H9 (cell line): ENCODE results near the gene CUBN. TPM values are rescaled to one million over a fixed set of nuclear protein-coding genes. Genes with fewer than 3 reads are reported as not detected.

Source experiments
- DNase-seq: peaks from one replicate; pipeline ENCODE4 v3.0.0-alpha.2; 2017
- H2AFZ ChIP-seq: one replicate; pipeline ENCODE4 v1.6.1; 2013; ENCODE audit warnings: mild to moderate bottlenecking, low read length, control low read depth, moderate library complexity
- H2AK5ac ChIP-seq: 2 replicates; pipeline ENCODE4 v1.6.1; 2013; ENCODE audit warnings: low read length, control low read depth, mixed read lengths; ENCODE audit not compliant: insufficient read length
- H2BK120ac ChIP-seq: one replicate; pipeline ENCODE4 v1.6.1; 2013; ENCODE audit warnings: low read depth, mild to moderate bottlenecking, low read length, control low read depth, inconsistent platforms; ENCODE audit not compliant: poor library complexity, severe bottlenecking
- H2BK12ac ChIP-seq: 2 replicates; pipeline ENCODE4 v1.6.1; 2013; ENCODE audit warnings: low read length, control low read depth, mixed read lengths, low read depth; ENCODE audit not compliant: insufficient read length
- H2BK15ac ChIP-seq: 2 replicates; pipeline ENCODE4 v1.6.1; 2013; ENCODE audit warnings: low read depth, low read length, control low read depth
- H2BK20ac ChIP-seq: one replicate; pipeline ENCODE4 v1.6.1; 2013; ENCODE audit warnings: low read depth, mild to moderate bottlenecking, low read length, control low read depth, inconsistent platforms; ENCODE audit not compliant: poor library complexity, severe bottlenecking
- H2BK5ac ChIP-seq: 2 replicates; pipeline ENCODE4 v1.6.1; 2013; ENCODE audit warnings: low read length, control low read depth, mixed read lengths; ENCODE audit not compliant: insufficient read length
- H3K14ac ChIP-seq: 2 replicates; pipeline ENCODE4 v1.6.1; 2013; ENCODE audit warnings: low read length, control low read depth; ENCODE audit not compliant: insufficient read depth
- H3K18ac ChIP-seq: 2 replicates; pipeline ENCODE4 v1.6.1; 2013; ENCODE audit warnings: low read depth, mild to moderate bottlenecking, mixed read lengths, low read length, control low read depth; ENCODE audit not compliant: insufficient read length
- H3K23ac ChIP-seq: 2 replicates; pipeline ENCODE4 v1.6.1; 2013; ENCODE audit warnings: low read length, control low read depth, mixed read lengths, low read depth; ENCODE audit not compliant: insufficient read length
- H3K23me2 ChIP-seq: 2 replicates; pipeline ENCODE4 v1.6.1; 2013; ENCODE audit warnings: low read depth, mild to moderate bottlenecking, mixed read lengths, low read length, control low read depth; ENCODE audit not compliant: insufficient read length, poor library complexity, severe bottlenecking
- H3K27ac ChIP-seq: 2 replicates; pipeline ENCODE4 v1.5.1; 2013; ENCODE audit warnings: low read length, control low read depth, mixed read lengths, low read depth; ENCODE audit not compliant: insufficient read length
- H3K27me3 ChIP-seq: 2 replicates; pipeline ENCODE4 v1.6.1; 2013; ENCODE audit warnings: low read length, control low read depth, inconsistent platforms; ENCODE audit not compliant: insufficient read depth
- H3K4ac ChIP-seq: 2 replicates; pipeline ENCODE4 v1.6.1; 2013; ENCODE audit warnings: low read depth, mild to moderate bottlenecking, control low read depth, inconsistent platforms, low read length, moderate library complexity
- H3K4me1 ChIP-seq: 2 replicates; pipeline ENCODE4 v1.6.1; 2013; ENCODE audit warnings: low read length, control low read depth, inconsistent platforms; ENCODE audit not compliant: insufficient read depth
- H3K4me2 ChIP-seq: 2 replicates; pipeline ENCODE4 v1.6.1; 2013; ENCODE audit warnings: low read length, control low read depth, mixed read lengths; ENCODE audit not compliant: insufficient read length, insufficient read depth
- H3K56ac ChIP-seq: 2 replicates; pipeline ENCODE4 v1.6.1; 2013; ENCODE audit warnings: low read depth, mild to moderate bottlenecking, mixed read lengths, low read length, control low read depth; ENCODE audit not compliant: insufficient read length
- H3K79me1 ChIP-seq: 2 replicates; pipeline ENCODE4 v1.6.1; 2013; ENCODE audit warnings: low read depth, mild to moderate bottlenecking, moderate library complexity, low read length, control low read depth, inconsistent platforms; ENCODE audit not compliant: insufficient read depth, poor library complexity, severe bottlenecking
- H3K79me2 ChIP-seq: 2 replicates; pipeline ENCODE4 v1.6.1; 2013; ENCODE audit warnings: low read length, control low read depth, inconsistent platforms; ENCODE audit not compliant: insufficient read depth
- H3K9ac ChIP-seq: 2 replicates; pipeline ENCODE4 v1.6.1; 2013; ENCODE audit warnings: low read length, control low read depth, mixed read lengths; ENCODE audit not compliant: insufficient read length; ENCODE audit errors: extremely low read depth
- H3K9me3 ChIP-seq: one replicate; pipeline ENCODE4 v1.6.1; 2013; ENCODE audit warnings: low read depth, low read length, inconsistent platforms; ENCODE audit not compliant: control insufficient read depth
- H3T11ph ChIP-seq: one replicate; pipeline ENCODE4 v1.6.1; 2013; ENCODE audit warnings: mild to moderate bottlenecking, low read length, control low read depth, inconsistent platforms
- H4K20me1 ChIP-seq: one replicate; pipeline ENCODE4 v1.6.1; 2013; ENCODE audit not compliant: control insufficient read depth, insufficient read length, insufficient read depth
- H4K5ac ChIP-seq: 2 replicates; pipeline ENCODE4 v1.6.1; 2013; ENCODE audit warnings: low read depth, mild to moderate bottlenecking, mixed read lengths, low read length, control low read depth; ENCODE audit not compliant: insufficient read length
- H4K8ac ChIP-seq: replicated peaks from 2 replicates; pipeline ENCODE4 v1.6.1; 2013; ENCODE audit warnings: low read length, control low read depth, mixed read lengths, low read depth; ENCODE audit not compliant: insufficient read length
- H4K91ac ChIP-seq: 2 replicates; pipeline ENCODE4 v1.6.1; 2013; ENCODE audit warnings: low read depth, mild to moderate bottlenecking, moderate library complexity, mixed read lengths, low read length, control low read depth; ENCODE audit not compliant: insufficient read length
- H3K27ac Mint-ChIP-seq, 3 experiments: 2 replicates in 2 of 3; 3 replicates in 1 of 3; pipeline ENCODE4 v1.8.0; 2020 to 2021; ENCODE audit warnings: mixed read lengths in 3 of 3, mild to moderate bottlenecking in 1 of 3, moderate library complexity in 1 of 3
- H3K27me3 Mint-ChIP-seq: 2 replicates; pipeline ENCODE4 v1.8.0; 2021; ENCODE audit warnings: low read depth, mild to moderate bottlenecking, moderate library complexity, mixed read lengths
- H3K36me3 Mint-ChIP-seq, 3 experiments: 2 replicates in 2 of 3; 3 replicates in 1 of 3; pipeline ENCODE4 v1.8.0; 2020 to 2021; ENCODE audit warnings: low read depth in 3 of 3, mixed read lengths in 3 of 3; ENCODE audit not compliant: insufficient read depth in 1 of 3
- H3K4me1 Mint-ChIP-seq, 2 experiments: 2 replicates each; pipeline ENCODE4 v1.8.0; 2020; ENCODE audit warnings: mixed read lengths in 2 of 2
- H3K4me3 Mint-ChIP-seq, 2 experiments: 2 replicates in 1 of 2; 3 replicates in 1 of 2; pipeline ENCODE4 v1.8.0; 2020 to 2021; ENCODE audit warnings: mild to moderate bottlenecking in 2 of 2, mixed read lengths in 2 of 2, moderate library complexity in 1 of 2
- H3K9me3 Mint-ChIP-seq, 2 experiments: 2 replicates in 1 of 2; 3 replicates in 1 of 2; pipeline ENCODE4 v1.8.0; 2020; ENCODE audit warnings: mild to moderate bottlenecking in 2 of 2, mixed read lengths in 2 of 2, moderate library complexity in 1 of 2
- WGBS: extraction: QIAGEN DNeasy Blood & Tissue Kit; methylation state at CpG from one replicate; pipeline ENCODE4 v1.1.7; 2013; ENCODE audit warnings: missing lambda C conversion rate, low lambda C conversion rate, mixed read lengths; ENCODE audit not compliant: insufficient read length; ENCODE audit errors: extremely low coverage; 5-methylcytosine and 5-hydroxymethylcytosine counted together
- total RNA-seq: library from RNA; stranded (reverse); gene quantifications from 2 replicates; pipeline ENCODE4 v1.2.1, GENCODE V29; 2021
- TF ChIP-seq, protein P1 (sequence below): fragments of 200-600 bp; sonication (generic); conservative IDR thresholded peaks from 3 replicates; pipeline ENCODE4 v1.8.0; 2021; ENCODE audit warnings: antibody characterized with exemption, mild to moderate bottlenecking

CUBN gene
- total RNA-seq, 1 experiment from 2014 or later: 0.26 TPM

DNA sequence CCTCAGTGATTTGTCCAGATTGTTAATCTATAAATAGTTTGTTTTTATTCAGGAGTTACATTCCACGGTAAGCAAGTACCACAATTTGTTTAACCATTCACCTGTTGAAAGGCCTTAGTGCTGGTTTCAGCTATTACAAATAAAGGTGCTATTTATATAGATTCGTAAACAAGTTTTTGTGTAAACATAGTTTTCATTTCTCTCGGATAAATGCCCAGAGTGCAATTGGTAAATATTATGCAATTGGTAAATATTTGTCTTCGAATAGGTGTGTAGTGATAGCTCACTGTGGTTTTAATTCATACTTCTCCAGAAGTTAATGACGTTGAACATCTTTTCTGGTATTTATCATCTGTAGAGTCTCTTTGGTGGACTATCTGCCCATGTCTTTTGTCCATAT, 235.9 kb downstream of the CUBN start:
- TF ChIP-seq, protein P1, sequence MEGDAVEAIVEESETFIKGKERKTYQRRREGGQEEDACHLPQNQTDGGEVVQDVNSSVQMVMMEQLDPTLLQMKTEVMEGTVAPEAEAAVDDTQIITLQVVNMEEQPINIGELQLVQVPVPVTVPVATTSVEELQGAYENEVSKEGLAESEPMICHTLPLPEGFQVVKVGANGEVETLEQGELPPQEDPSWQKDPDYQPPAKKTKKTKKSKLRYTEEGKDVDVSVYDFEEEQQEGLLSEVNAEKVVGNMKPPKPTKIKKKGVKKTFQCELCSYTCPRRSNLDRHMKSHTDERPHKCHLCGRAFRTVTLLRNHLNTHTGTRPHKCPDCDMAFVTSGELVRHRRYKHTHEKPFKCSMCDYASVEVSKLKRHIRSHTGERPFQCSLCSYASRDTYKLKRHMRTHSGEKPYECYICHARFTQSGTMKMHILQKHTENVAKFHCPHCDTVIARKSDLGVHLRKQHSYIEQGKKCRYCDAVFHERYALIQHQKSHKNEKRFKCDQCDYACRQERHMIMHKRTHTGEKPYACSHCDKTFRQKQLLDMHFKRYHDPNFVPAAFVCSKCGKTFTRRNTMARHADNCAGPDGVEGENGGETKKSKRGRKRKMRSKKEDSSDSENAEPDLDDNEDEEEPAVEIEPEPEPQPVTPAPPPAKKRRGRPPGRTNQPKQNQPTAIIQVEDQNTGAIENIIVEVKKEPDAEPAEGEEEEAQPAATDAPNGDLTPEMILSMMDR: no peak
- no peak overlapping the region for H2BK120ac ChIP-seq
- H3T11ph ChIP-seq: no peak overlapping the region
- H3K4ac ChIP-seq: no peak overlapping the region
- WGBS: no CpG with 5 or more reads among the region's 5 CpGs
- H3K27me3 Mint-ChIP-seq: no peaks in the 10 kb centered on the region; the same call in 1 of the 2 replicates
- no peak overlapping the region for H2AFZ ChIP-seq
- peaks cover 11 to 13% of the 10 kb centered on the region in 2 experiments for H3K4me1 Mint-ChIP-seq
- H4K20me1 ChIP-seq: no peaks in the 10 kb centered on the region
- H3K4me2 ChIP-seq: no peak overlapping the region
- no peak overlapping the region for H4K5ac ChIP-seq
- H3K9ac ChIP-seq: no peak overlapping the region
- H3K4me3 Mint-ChIP-seq: no peak overlapping the region
- no peak overlapping the region for H2AK5ac ChIP-seq
- no peaks in the 10 kb centered on the region for H3K23me2 ChIP-seq
- H2BK20ac ChIP-seq: no peak overlapping the region
- H4K91ac ChIP-seq: no peak overlapping the region
- peaks cover 0 to 2% of the 10 kb centered on the region in 2 experiments; a peak in 1 of 5 replicates for H3K9me3 Mint-ChIP-seq
- no peak overlapping the region for H3K18ac ChIP-seq
- DNase-seq: no peak
- no peak overlapping the region for H3K14ac ChIP-seq
- H3K56ac ChIP-seq: no peak overlapping the region
- H4K8ac ChIP-seq: no peak overlapping the region
- no peak overlapping the region for H3K23ac ChIP-seq
- no peaks in the 10 kb centered on the region for H3K4me1 ChIP-seq
- no peaks in the 10 kb centered on the region for H3K9me3 ChIP-seq
- H2BK5ac ChIP-seq: no peak overlapping the region
- no peak overlapping the region for H3K27ac ChIP-seq
- H3K27me3 ChIP-seq: no peaks in the 10 kb centered on the region
- no peaks in the 10 kb centered on the region for H3K36me3 Mint-ChIP-seq
- no peaks in the 10 kb centered on the region for H3K79me2 ChIP-seq
- no peak overlapping the region for H2BK12ac ChIP-seq
- H2BK15ac ChIP-seq: no peak overlapping the region
- no peaks in the 10 kb centered on the region for H3K79me1 ChIP-seq
- H3K27ac Mint-ChIP-seq: no peak overlapping the region
